SJCRH30 (cell line): ENCODE results near the gene R3HDM2. TPM values are rescaled to one million over a fixed set of nuclear protein-coding genes. Genes with fewer than 3 reads are reported as not detected.
A peak's percentile ranks its signal among the peaks of the same experiment; 100 is the strongest.

Experiments used
- DNase-seq, 2 experiments: peaks; one replicate each; pipeline ENCODE4 v3.0.0-alpha.2; 2015 to 2020
- H3K27ac ChIP-seq: fragments of 250-450 bp; sonication (Bioruptor Pico); 2 replicates; pipeline ENCODE4 v1.5.1; 2020; ENCODE audit warnings: mild to moderate bottlenecking, moderate library complexity
- H3K27me3 ChIP-seq: fragments of 250-450 bp; sonication (Bioruptor Pico); 2 replicates; pipeline ENCODE4 v1.5.1; 2020; ENCODE audit warnings: mild to moderate bottlenecking, moderate library complexity
- H3K36me3 ChIP-seq: fragments of 250-450 bp; sonication (Bioruptor Pico); 2 replicates; pipeline ENCODE4 v1.5.1; 2020; ENCODE audit warnings: mild to moderate bottlenecking, moderate library complexity
- H3K4me1 ChIP-seq: fragments of 250-450 bp; sonication (Bioruptor Pico); 2 replicates; pipeline ENCODE4 v1.5.1; 2020; ENCODE audit warnings: mild to moderate bottlenecking, moderate library complexity
- H3K4me3 ChIP-seq: fragments of 250-450 bp; sonication (Bioruptor Pico); 2 replicates; pipeline ENCODE4 v1.5.1; 2020; ENCODE audit warnings: mild to moderate bottlenecking, moderate library complexity
- H3K9me3 ChIP-seq: fragments of 250-450 bp; sonication (Bioruptor Pico); replicated peaks from 2 replicates; pipeline ENCODE4 v1.5.1; 2020; ENCODE audit warnings: mild to moderate bottlenecking, moderate library complexity
- total RNA-seq: library from RNA; depleted of rRNA; stranded (reverse); fragments of >200 nt; shearing (Covaris generic); gene quantifications from 2 replicates; pipeline ENCODE4 v1.2.3, GENCODE V29; 2014

R3HDM2 gene
- total RNA-seq, 1 experiment from 2014 or later = 17.0 TPM

- Histone ChIP-seq H3K36me3 (peaks cover 8% of the 10 kb centered on the region), H3K9me3 (no peaks in the 10 kb centered on the region), H3K4me3 (peak overlapping the region; percentile 87), H3K27me3 (no peaks in the 10 kb centered on the region), H3K27ac (peak overlapping the region; percentile 95; the same call in 1 of the 2 replicates), H3K4me1 (peaks cover 46% of the 10 kb centered on the region)
- DNase-seq = peak in 1 of 2 experiments; percentile 91
These were observed 29.6 kb upstream of the R3HDM2 start for GRCh38 chr12:57460468-57460784.

GRCh38 chr12:57459750-57460467 is 29.1 kb upstream of the R3HDM2 start, which contains the start of gene GLI1:
Gene GLI1 (plus strand): TSS chr12:57459785. CDS start chr12:57463692, 3,907 bp downstream.
- H3K4me1 ChIP-seq = peaks cover 52% of the 10 kb centered on the region

GRCh38 chr12:57459055-57459749 is 28.4 kb upstream of the R3HDM2 start:
- Histone ChIP-seq H3K27me3 (no peaks in the 10 kb centered on the region), H3K4me3 (peak overlapping the region; percentile 87), H3K27ac (peak overlapping the region; percentile 42), H3K36me3 (no peaks in the 10 kb centered on the region), H3K4me1 (peaks cover 56% of the 10 kb centered on the region), H3K9me3 (no peaks in the 10 kb centered on the region)
- DNase-seq = peak; percentile 100

More at GRCh38 chr12:57459750-57460467, 29.1 kb upstream of the R3HDM2 start, which contains the start of gene GLI1:
- H3K4me3 ChIP-seq = peak within 1 kb of the TSS; percentile 87
- DNase-seq = peak; percentile 93 to 94
- H3K36me3 ChIP-seq = peaks cover 5% of the 10 kb centered on the region
- peak within 1 kb of the TSS; percentile 95 for H3K27ac ChIP-seq
- no peaks in the 10 kb centered on the region for H3K27me3 ChIP-seq
- H3K9me3 ChIP-seq = no peaks in the 10 kb centered on the region

GRCh38 chr12:57458665-57459054 is 27.8 kb upstream of the R3HDM2 start:
- Histone ChIP-seq H3K27ac (peak overlapping the region; percentile 42), H3K4me3 (peak overlapping the region; percentile 87), H3K36me3 (no peaks in the 10 kb centered on the region)

GRCh38 chr12:57456737-57457490 is 26.1 kb upstream of the R3HDM2 start:
- H3K27ac ChIP-seq = no peak overlapping the region
- no peaks in the 10 kb centered on the region for H3K9me3 ChIP-seq
- no peaks in the 10 kb centered on the region for H3K36me3 ChIP-seq
- H3K4me1 ChIP-seq = peaks cover 47% of the 10 kb centered on the region
- H3K4me3 ChIP-seq = no peak overlapping the region
- peak in 1 of 2 experiments; percentile 75 for DNase-seq
- no peaks in the 10 kb centered on the region for H3K27me3 ChIP-seq

More at GRCh38 chr12:57458665-57459054, 27.8 kb upstream of the R3HDM2 start:
- Histone ChIP-seq H3K27me3 (no peaks in the 10 kb centered on the region), H3K4me1 (peaks cover 54% of the 10 kb centered on the region), H3K9me3 (no peaks in the 10 kb centered on the region)
- DNase-seq = no peak

- Histone ChIP-seq H3K4me3 (peak overlapping the region; percentile 14; the same call in 1 of the 2 replicates), H3K27ac (no peak overlapping the region), H3K9me3 (no peaks in the 10 kb centered on the region), H3K27me3 (no peaks in the 10 kb centered on the region), H3K4me1 (peaks cover 47% of the 10 kb centered on the region), H3K36me3 (no peaks in the 10 kb centered on the region)
- DNase-seq = peak; percentile 95 to 99
These were observed 25.4 kb upstream of the R3HDM2 start for GRCh38 chr12:57456145-57456700.

GRCh38 chr12:57455374-57456144 is 24.7 kb upstream of the R3HDM2 start:
- no peaks in the 10 kb centered on the region for H3K9me3 ChIP-seq
- DNase-seq = peak; percentile 76 to 81
- peak overlapping the region; percentile 76 for H3K27ac ChIP-seq
- H3K27me3 ChIP-seq = no peaks in the 10 kb centered on the region
- H3K36me3 ChIP-seq = no peaks in the 10 kb centered on the region
- peak overlapping the region; percentile 14 for H3K4me3 ChIP-seq
- peaks cover 47% of the 10 kb centered on the region for H3K4me1 ChIP-seq

- Histone ChIP-seq H3K9me3 (no peaks in the 10 kb centered on the region), H3K4me3 (peak within 1 kb of the TSS; percentile 14), H3K27ac (peak within 1 kb of the TSS; percentile 76), H3K36me3 (no peaks in the 10 kb centered on the region), H3K27me3 (no peaks in the 10 kb centered on the region), H3K4me1 (peaks cover 47% of the 10 kb centered on the region)
- DNase-seq = peak; percentile 100
These were observed 23.9 kb upstream of the R3HDM2 start, which contains the start of gene INHBE for GRCh38 chr12:57454566-57455373. Gene INHBE (plus strand): TSS chr12:57455307. CDS start chr12:57455537, 230 bp downstream.

GRCh38 chr12:57454213-57454565 is 23.3 kb upstream of the R3HDM2 start:
- Histone ChIP-seq H3K36me3 (no peaks in the 10 kb centered on the region), H3K9me3 (no peaks in the 10 kb centered on the region), H3K4me1 (peaks cover 47% of the 10 kb centered on the region), H3K4me3 (no peak overlapping the region), H3K27me3 (no peaks in the 10 kb centered on the region), H3K27ac (peak overlapping the region; percentile 76)
- DNase-seq = no peak

GRCh38 chr12:57452937-57453509 is 22.2 kb upstream of the R3HDM2 start:
- Histone ChIP-seq H3K4me1 (peaks cover 39% of the 10 kb centered on the region), H3K36me3 (no peaks in the 10 kb centered on the region), H3K4me3 (no peak overlapping the region), H3K27ac (no peak overlapping the region), H3K9me3 (0 out of 2 replicates have a peak, but pooled peaks cover 3% of the 10 kb centered on the region), H3K27me3 (no peaks in the 10 kb centered on the region)
- peak; percentile 100 for DNase-seq

- no peaks in the 10 kb centered on the region for H3K27me3 ChIP-seq
- peaks cover 35% of the 10 kb centered on the region for H3K4me1 ChIP-seq
- no peaks in the 10 kb centered on the region for H3K36me3 ChIP-seq
- no peak overlapping the region for H3K4me3 ChIP-seq
- 0 out of 2 replicates have a peak, but pooled peaks cover 3% of the 10 kb centered on the region for H3K9me3 ChIP-seq
- peak; percentile 68 to 75 for DNase-seq
- no peak overlapping the region for H3K27ac ChIP-seq
These were observed 21.5 kb upstream of the R3HDM2 start for GRCh38 chr12:57452181-57452936.

GRCh38 chr12:57451233-57451778 is 20.5 kb upstream of the R3HDM2 start:
- Histone ChIP-seq H3K4me1 (peaks cover 30% of the 10 kb centered on the region), H3K36me3 (no peaks in the 10 kb centered on the region), H3K27ac (no peak overlapping the region), H3K9me3 (0 out of 2 replicates have a peak, but pooled peaks cover 3% of the 10 kb centered on the region), H3K4me3 (no peak overlapping the region), H3K27me3 (no peaks in the 10 kb centered on the region)
- DNase-seq = no peak
